Mucosa of descending colon (tissue), 3 donors: ENCODE data around the gene SYNGR1. TPM values are rescaled to one million over a fixed set of nuclear protein-coding genes. Genes with fewer than 3 reads are reported as not detected.
"Not testable (repeated sequence)": the region's sequence is repeated elsewhere in the genome, so short reads cannot be mapped to it uniquely, and the experiment has no call there.

Experiments
- ATAC-seq: fragments of 200-7000 bp; cut with Tn5 transposase; one replicate; pipeline ENCODE4 v1.9.1; 2020; ENCODE audit warnings: mild to moderate bottlenecking, moderate library complexity
- DNase-seq, 3 donors: peaks; one replicate each; pipeline ENCODE4 v3.0.0-alpha.2; 2020
- H3K36me3 ChIP-seq: fragments of 200-600 bp; one replicate; pipeline ENCODE4 v1.8.0; 2021; ENCODE audit warnings: low read depth, mild to moderate bottlenecking
- H3K4me1 ChIP-seq: fragments of 200-600 bp; one replicate; pipeline ENCODE4 v1.8.0; 2021; ENCODE audit warnings: low read depth, mild to moderate bottlenecking
- H3K4me3 ChIP-seq: fragments of 200-600 bp; one replicate; pipeline ENCODE4 v1.8.0; 2021; ENCODE audit warnings: mild to moderate bottlenecking
- H3K9me3 ChIP-seq: fragments of 200-600 bp; one replicate; pipeline ENCODE4 v1.8.0; 2021; ENCODE audit warnings: mild to moderate bottlenecking
- intact Hi-C, 2 donors: fragments of 100-400 bp; cut with DNase I in 1 of 2; cut with micrococcal nuclease in 1 of 2; formaldehyde crosslinking; loops; one replicate each; pipeline versions ENCODE4 v1.11.0 to v1.11.1; 2022; cut with DNase I, micrococcal nuclease
- total RNA-seq, 3 donors: library from RNA; stranded (reverse); fragmentation: NEBNext Ultra II Directional in 2 of 3; extraction: Animal tissue kit (Norgen Biotek cat#: 25700) in 2 of 3; gene quantifications; one replicate each; pipeline versions ENCODE4 v1.2.1 to v1.2.4, GENCODE V29; 2021 to 2023
- TF ChIP-seq, protein P1 (sequence below): fragments of 200-600 bp; IDR thresholded peaks from one replicate; pipeline ENCODE4 v1.8.0; 2022; ENCODE audit warnings: antibody characterized with exemption, mild to moderate bottlenecking
- donor health status: DM: no; HTN: no; CAD: no; lungs with moderate emphysema.
- donor health status: DM: no; HTN: no; CAD: no.
- donor health status: DM: no; HTN: yes; CAD: no.

SYNGR1 gene
- total RNA-seq, 3 donors from 2014 or later: 1.7 to 26.5 (median 2.9) TPM

DNA sequence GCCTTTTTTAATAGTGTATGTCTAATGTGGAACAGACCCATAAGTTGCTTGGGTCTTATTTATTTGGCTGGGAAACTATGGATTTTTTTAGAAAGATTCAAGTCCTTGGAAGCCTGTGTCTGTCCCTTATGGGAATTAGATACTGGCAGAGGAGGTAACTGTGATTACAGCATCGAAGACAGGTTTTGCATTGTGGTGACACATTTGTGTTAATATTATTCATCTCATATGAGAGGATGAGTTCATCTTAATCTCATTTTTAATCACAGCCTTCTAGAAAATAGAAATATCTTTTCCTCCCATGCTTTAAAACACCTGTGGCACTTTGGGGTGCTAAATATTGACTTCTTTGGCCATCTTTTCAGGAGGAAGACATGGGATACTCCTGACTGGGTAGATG is 59.0 kb downstream of the SYNGR1 start:
- DNase-seq: no peak
- no peak overlapping the region for H3K4me3 ChIP-seq
- TF ChIP-seq, protein P1, sequence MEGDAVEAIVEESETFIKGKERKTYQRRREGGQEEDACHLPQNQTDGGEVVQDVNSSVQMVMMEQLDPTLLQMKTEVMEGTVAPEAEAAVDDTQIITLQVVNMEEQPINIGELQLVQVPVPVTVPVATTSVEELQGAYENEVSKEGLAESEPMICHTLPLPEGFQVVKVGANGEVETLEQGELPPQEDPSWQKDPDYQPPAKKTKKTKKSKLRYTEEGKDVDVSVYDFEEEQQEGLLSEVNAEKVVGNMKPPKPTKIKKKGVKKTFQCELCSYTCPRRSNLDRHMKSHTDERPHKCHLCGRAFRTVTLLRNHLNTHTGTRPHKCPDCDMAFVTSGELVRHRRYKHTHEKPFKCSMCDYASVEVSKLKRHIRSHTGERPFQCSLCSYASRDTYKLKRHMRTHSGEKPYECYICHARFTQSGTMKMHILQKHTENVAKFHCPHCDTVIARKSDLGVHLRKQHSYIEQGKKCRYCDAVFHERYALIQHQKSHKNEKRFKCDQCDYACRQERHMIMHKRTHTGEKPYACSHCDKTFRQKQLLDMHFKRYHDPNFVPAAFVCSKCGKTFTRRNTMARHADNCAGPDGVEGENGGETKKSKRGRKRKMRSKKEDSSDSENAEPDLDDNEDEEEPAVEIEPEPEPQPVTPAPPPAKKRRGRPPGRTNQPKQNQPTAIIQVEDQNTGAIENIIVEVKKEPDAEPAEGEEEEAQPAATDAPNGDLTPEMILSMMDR: no peak
- no peak for ATAC-seq
- H3K9me3 ChIP-seq: no peaks in the 10 kb centered on the region
- H3K4me1 ChIP-seq: no peaks in the 10 kb centered on the region
- intact Hi-C loops: no loop called here
- no peaks in the 10 kb centered on the region for H3K36me3 ChIP-seq

DNA sequence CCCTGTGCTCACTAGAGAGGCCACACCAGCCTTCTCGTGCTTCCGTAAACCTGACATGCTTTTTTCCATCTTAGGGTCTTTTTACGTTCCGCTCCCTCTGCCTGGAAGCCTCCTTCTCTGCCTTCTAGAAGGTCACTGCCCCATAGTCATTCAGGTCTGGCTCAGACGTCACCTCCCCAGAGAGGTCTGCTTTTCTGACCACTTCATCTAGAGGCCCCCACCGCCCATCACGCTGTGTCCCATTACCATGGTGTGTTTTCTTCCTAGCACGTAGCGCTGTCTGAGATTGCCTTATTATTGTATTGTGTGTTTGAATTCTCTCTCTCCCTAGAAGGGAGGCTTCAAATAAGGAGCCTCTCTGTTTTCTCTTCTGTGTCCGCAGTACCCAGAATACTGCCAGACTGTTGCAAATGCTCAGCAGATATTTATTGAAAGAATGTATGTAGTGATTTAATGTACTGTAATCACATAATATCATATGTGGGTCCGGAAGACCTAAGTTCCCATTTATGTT is 59.8 kb downstream of the SYNGR1 start:
- H3K36me3 ChIP-seq: no peaks in the 10 kb centered on the region
- intact Hi-C loops: no loop called here
- H3K4me1 ChIP-seq: no peaks in the 10 kb centered on the region
- ATAC-seq (no peak), DNase-seq (peak in 1 of 3 donors; percentile 8)
- no peaks in the 10 kb centered on the region for H3K9me3 ChIP-seq
- H3K4me3 ChIP-seq: no peak overlapping the region
- TF ChIP-seq, protein P1: no peak

DNA sequence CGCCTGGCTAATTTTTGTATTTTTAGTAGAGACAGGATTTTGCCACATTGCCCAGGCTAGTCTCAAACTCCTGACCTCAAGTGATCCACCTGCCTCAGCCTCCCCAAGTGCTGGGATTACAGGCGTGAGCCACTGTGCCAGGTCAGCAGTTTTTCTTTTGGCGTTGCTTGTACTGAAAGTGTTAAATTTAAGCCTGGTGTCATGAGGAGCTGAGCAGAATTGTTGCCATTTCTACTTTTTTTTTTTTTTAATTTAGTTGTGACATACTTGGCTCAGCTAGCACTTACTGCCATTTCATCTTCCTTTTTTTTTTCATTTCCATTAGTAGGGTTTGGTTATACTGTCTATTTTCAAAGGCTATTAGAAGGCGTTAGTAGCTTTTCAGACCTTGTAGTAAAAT is 60.5 kb downstream of the SYNGR1 start:
- no peak for ATAC-seq
- TF ChIP-seq, protein P1: no peak
- no peaks in the 10 kb centered on the region for H3K9me3 ChIP-seq
- intact Hi-C loops: no loop called here
- no peaks in the 10 kb centered on the region for H3K4me1 ChIP-seq
- no peak overlapping the region for H3K4me3 ChIP-seq
- no peaks in the 10 kb centered on the region for H3K36me3 ChIP-seq
- peak in 1 of 3 donors; percentile 1 for DNase-seq

DNA sequence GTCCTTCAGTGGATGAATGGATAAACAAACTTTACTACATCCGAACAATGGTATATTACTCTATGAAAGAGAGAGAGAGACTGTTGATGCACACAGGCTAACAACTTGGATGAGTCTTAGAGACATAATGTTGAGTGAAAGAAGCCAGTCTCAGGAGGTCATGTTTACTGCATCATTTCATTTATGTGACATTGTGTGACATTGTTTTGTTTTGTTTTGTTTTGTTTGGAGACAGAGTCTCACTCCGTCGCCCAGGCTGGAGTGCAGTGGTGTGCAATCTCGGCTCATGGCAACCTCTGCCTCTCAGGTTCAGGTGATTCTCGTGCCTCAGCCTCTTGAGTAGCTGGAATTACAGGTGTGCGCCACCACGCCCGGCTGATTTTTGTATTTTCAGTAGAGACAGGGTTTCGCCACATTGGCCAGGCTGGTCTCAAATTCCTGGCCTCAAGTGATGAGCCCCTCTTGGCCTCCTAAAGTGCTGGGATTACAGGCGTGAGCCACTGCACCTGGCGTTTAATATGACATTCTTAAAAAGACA is 62.1 kb downstream of the SYNGR1 start:
- DNase-seq: peak in 1 of 3 donors; percentile 19
- ATAC-seq, H3K36me3 ChIP-seq, H3K4me1 ChIP-seq, intact Hi-C loops, H3K4me3 ChIP-seq, H3K9me3 ChIP-seq: not testable (repeated sequence)

DNA sequence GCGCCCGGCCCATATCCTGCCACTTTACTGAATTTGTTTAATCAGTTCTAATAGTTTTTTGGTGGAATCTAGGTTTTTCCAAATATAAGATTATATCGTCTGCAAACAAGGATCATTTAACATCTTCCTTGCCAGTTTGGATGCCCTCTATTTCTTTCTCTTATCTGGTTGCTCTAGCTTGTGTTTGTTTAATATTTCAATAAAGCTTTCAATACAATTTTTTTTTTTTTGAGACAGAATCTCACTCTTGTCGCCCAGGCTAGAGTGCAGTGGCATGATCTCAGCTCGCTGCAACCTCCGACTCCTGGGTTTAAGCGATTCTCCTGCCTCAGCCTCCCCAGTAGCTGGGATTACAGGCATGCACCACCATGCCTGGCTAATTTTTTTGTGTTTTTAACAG is 63.4 kb downstream of the SYNGR1 start:
- H3K4me3 ChIP-seq, ATAC-seq, intact Hi-C loops, H3K36me3 ChIP-seq, H3K4me1 ChIP-seq, H3K9me3 ChIP-seq: not testable (repeated sequence)
- DNase-seq: peak in 1 of 3 donors; percentile 2

DNA sequence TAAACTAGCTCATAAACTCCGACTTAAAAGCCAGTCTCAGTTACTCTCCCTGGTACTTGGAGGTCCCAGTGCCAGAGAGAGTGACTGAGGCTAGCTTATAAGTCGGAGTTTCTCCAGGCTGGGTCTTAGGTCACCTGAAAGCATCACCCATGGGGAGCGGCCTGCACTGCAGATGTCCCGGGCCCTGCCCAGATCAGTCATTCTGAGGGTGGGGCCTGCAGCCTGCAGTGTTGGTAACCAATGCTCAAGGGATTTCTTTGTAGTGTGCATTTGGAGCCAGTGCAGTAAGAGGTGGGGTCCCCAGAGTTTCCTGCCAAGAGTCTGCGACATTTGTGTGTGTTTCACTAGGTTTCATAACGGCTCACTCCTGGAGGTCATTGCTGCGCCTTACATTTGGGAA is 64.6 kb downstream of the SYNGR1 start:
- H3K4me1 ChIP-seq: no peaks in the 10 kb centered on the region
- no peaks in the 10 kb centered on the region for H3K9me3 ChIP-seq
- DNase-seq (peak in 1 of 3 donors; percentile 44), ATAC-seq (peak; percentile 84)
- no peaks in the 10 kb centered on the region for H3K36me3 ChIP-seq
- TF ChIP-seq, protein P1: no peak
- no peak overlapping the region for H3K4me3 ChIP-seq
- intact Hi-C loops: no loop called here

DNA sequence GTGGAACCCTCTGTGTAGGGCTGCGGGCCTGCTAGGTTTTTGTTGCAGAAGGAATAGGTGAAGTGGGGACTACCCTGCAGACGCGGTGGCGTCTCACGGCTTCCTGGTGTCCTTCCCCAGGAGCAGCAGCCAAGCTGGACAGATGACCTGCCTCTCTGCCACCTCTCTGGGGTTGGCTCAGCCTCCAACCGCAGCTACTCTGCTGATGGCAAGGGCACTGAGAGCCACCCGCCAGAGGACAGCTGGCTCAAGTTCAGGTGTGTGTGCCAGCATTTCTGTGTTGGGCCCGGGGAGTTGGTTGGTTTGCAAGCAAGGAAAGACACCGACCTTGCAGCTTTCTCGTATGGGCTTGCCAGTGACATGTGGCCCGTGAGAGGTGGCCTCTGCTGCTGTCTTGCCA is 65.1 kb downstream of the SYNGR1 start:
- DNase-seq (peak in 2 of 3 donors; percentile 17 to 44), ATAC-seq (peak; percentile 7)
- Histone ChIP-seq H3K4me3 (no peak overlapping the region), H3K36me3 (no peaks in the 10 kb centered on the region), H3K9me3 (no peaks in the 10 kb centered on the region), H3K4me1 (no peaks in the 10 kb centered on the region)
- intact Hi-C loops: no loop called here
- TF ChIP-seq, protein P1: no peak
